HL-60 (cell line): ENCODE measurements around the gene FOXK2.

ENCODE experiments used
- DNase-seq, 2 experiments: peaks; one replicate each; pipeline ENCODE4 v3.0.0-alpha.2; 2010 to 2020; ENCODE audit warnings: low read depth in 1 of 2, low spot score in 1 of 2
- H3K27ac ChIP-seq: fragments of 250-450 bp; sonication (Bioruptor Pico); replicated peaks from 2 replicates; pipeline ENCODE4 v1.5.1; 2020; ENCODE audit warnings: mild to moderate bottlenecking, moderate library complexity
- H3K27me3 ChIP-seq: fragments of 250-450 bp; sonication (Bioruptor Pico); 2 replicates; pipeline ENCODE4 v1.5.1; 2021; ENCODE audit warnings: mild to moderate bottlenecking, moderate library complexity; ENCODE audit not compliant: insufficient read depth, poor library complexity, severe bottlenecking
- H3K4me3 ChIP-seq: replicated peaks from 2 replicates; pipeline ENCODE4 v1.5.1; 2011; ENCODE audit warnings: mild to moderate bottlenecking, control low read depth, low read length; ENCODE audit not compliant: insufficient read depth
- CTCF ChIP-seq: IDR thresholded peaks from one replicate; pipeline ENCODE4 v1.5.1; 2011; ENCODE audit warnings: low read length, control low read depth, inconsistent platforms; ENCODE audit not compliant: insufficient read depth
- GABPA ChIP-seq: IDR thresholded peaks from 2 replicates; pipeline ENCODE4 v1.6.1; 2012; ENCODE audit warnings: low read depth
- POLR2AphosphoS5 ChIP-seq: IDR thresholded peaks from 2 replicates; pipeline ENCODE4 v1.6.1; 2012; ENCODE audit warnings: low read depth
- REST ChIP-seq: IDR thresholded peaks from 2 replicates; pipeline ENCODE4 v1.6.1; 2012; ENCODE audit warnings: low read depth; ENCODE audit not compliant: insufficient replicate concordance
- SPI1 ChIP-seq: IDR thresholded peaks from 2 replicates; pipeline ENCODE4 v1.6.1; 2012; ENCODE audit warnings: low read depth, mild to moderate bottlenecking, borderline replicate concordance

Gene FOXK2

GRCh38 chr17:82629748-82630147, 110.2 kb downstream of the FOXK2 start:
- H3K27me3 ChIP-seq, result no peaks in the 10 kb centered on the region
- TF ChIP-seq CTCF (no peak), SPI1 (no peak), GABPA (no peak), POLR2AphosphoS5 (no peak), REST (no peak)
- H3K27ac ChIP-seq, result no peak overlapping the region
- H3K4me3 ChIP-seq, result no peak overlapping the region
- DNase-seq, result no peak

GRCh38 chr17:82630212-82630611, 110.7 kb downstream of the FOXK2 start:
- H3K27ac ChIP-seq, result no peak overlapping the region
- no peak for DNase-seq
- TF ChIP-seq GABPA (no peak), SPI1 (no peak), POLR2AphosphoS5 (no peak), REST (no peak), CTCF (no peak)
- H3K4me3 ChIP-seq, result no peak overlapping the region
- H3K27me3 ChIP-seq, result no peaks in the 10 kb centered on the region

GRCh38 chr17:82631544-82631943, 112.0 kb downstream of the FOXK2 start:
- DNase-seq, result no peak

More at GRCh38 chr17:82631544-82631943, 112.0 kb downstream of the FOXK2 start:
- no peak overlapping the region for H3K4me3 ChIP-seq
- no peak overlapping the region for H3K27ac ChIP-seq
- no peak for TF ChIP-seq SPI1
- TF ChIP-seq GABPA, result no peak
- TF ChIP-seq CTCF, result no peak
- H3K27me3 ChIP-seq, result no peaks in the 10 kb centered on the region
